Measurements from ENCODE around the gene ZFHX2. TPM values are rescaled to one million over a fixed set of nuclear protein-coding genes. Genes with fewer than 3 reads are reported as not detected.
"Not testable (repeated sequence)": the region's sequence is repeated elsewhere in the genome, so short reads cannot be mapped to it uniquely, and the experiment has no call there.

Gene ZFHX2
- total RNA-seq, 1 donor from 2014 or later, result 0.74 TPM

GRCh38 chr14:23540141-23540469 is 11.5 kb downstream of the ZFHX2 start:
- H3K4me3 ChIP-seq, result no peak overlapping the region
- DNase-seq (ENCODE audit: extremely low spot score in 2 of 2), result no peak
- TF ChIP-seq, protein P1, sequence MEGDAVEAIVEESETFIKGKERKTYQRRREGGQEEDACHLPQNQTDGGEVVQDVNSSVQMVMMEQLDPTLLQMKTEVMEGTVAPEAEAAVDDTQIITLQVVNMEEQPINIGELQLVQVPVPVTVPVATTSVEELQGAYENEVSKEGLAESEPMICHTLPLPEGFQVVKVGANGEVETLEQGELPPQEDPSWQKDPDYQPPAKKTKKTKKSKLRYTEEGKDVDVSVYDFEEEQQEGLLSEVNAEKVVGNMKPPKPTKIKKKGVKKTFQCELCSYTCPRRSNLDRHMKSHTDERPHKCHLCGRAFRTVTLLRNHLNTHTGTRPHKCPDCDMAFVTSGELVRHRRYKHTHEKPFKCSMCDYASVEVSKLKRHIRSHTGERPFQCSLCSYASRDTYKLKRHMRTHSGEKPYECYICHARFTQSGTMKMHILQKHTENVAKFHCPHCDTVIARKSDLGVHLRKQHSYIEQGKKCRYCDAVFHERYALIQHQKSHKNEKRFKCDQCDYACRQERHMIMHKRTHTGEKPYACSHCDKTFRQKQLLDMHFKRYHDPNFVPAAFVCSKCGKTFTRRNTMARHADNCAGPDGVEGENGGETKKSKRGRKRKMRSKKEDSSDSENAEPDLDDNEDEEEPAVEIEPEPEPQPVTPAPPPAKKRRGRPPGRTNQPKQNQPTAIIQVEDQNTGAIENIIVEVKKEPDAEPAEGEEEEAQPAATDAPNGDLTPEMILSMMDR (IDR thresholded peaks at IDR 0.05), result no peak
- no peak for TF ChIP-seq POLR2A (IDR thresholded peaks at IDR 0.05)
- no peak for TF ChIP-seq POLR2AphosphoS5 (IDR thresholded peaks at IDR 0.05; ENCODE audit: insufficient read depth in 1 of 2, low read depth in 1 of 2)
- H3K27me3 ChIP-seq, result no peaks in the 10 kb centered on the region
- intact Hi-C loops (cut with DNase I), result no loop called here
- H3K9me3 ChIP-seq, result no peaks in the 10 kb centered on the region
- H3K27ac ChIP-seq, result no peak overlapping the region
- H3K36me3 ChIP-seq, result no peaks in the 10 kb centered on the region
- H3K4me1 ChIP-seq, result no peaks in the 10 kb centered on the region

- Histone ChIP-seq H3K36me3 (no peaks in the 10 kb centered on the region), H3K4me1 (no peaks in the 10 kb centered on the region), H3K9me3 (no peaks in the 10 kb centered on the region), H3K27ac (no peak overlapping the region), H3K27me3 (no peaks in the 10 kb centered on the region), H3K4me3 (no peak overlapping the region)
- DNase-seq (ENCODE audit: extremely low spot score in 2 of 2), result no peak
- intact Hi-C loops (cut with DNase I), result no loop called here
- no peak for TF ChIP-seq POLR2AphosphoS5 (IDR thresholded peaks at IDR 0.05; ENCODE audit: insufficient read depth in 1 of 2, low read depth in 1 of 2)
- TF ChIP-seq POLR2A (IDR thresholded peaks at IDR 0.05), result no peak
- TF ChIP-seq, protein P1 (IDR thresholded peaks at IDR 0.05), result peak in 1 of 3 experiments; percentile 35
These were observed 12.1 kb downstream of the ZFHX2 start for GRCh38 chr14:23539248-23540140.

DNA sequence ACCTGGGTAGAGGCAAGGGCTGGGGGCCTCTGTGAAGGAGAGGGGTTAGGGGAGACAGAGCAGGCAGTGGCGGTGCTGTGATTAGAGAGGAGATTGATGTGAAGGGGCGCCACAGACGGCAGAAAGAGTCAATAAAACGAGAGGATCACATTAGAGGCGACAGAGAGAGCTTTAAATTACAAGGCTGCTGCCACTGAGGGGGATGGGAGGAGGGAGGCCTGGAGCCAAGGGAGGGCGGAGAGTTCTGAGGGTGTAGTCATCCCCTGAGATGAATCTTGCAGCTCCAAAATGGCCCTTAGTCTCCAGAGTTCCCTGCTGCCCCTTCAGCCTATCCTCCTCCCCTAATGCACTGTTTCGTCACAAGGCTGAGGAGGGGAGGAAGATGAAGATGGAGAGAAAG is 12.8 kb downstream of the ZFHX2 start:
- H3K4me3 ChIP-seq, result no peak overlapping the region
- H3K27ac ChIP-seq, result no peak overlapping the region
- no peaks in the 10 kb centered on the region for H3K4me1 ChIP-seq
- H3K27me3 ChIP-seq, result no peaks in the 10 kb centered on the region
- no peaks in the 10 kb centered on the region for H3K36me3 ChIP-seq
- H3K9me3 ChIP-seq, result no peaks in the 10 kb centered on the region
- DNase-seq (ENCODE audit: extremely low spot score in 2 of 2), result no peak
- intact Hi-C loops (cut with DNase I), result no loop called here
- TF ChIP-seq POLR2AphosphoS5 (IDR thresholded peaks at IDR 0.05; ENCODE audit: insufficient read depth in 1 of 2, low read depth in 1 of 2), result no peak

GRCh38 chr14:23538050-23538718 is 13.4 kb downstream of the ZFHX2 start:
- no peaks in the 10 kb centered on the region for H3K4me1 ChIP-seq
- H3K36me3 ChIP-seq, result no peaks in the 10 kb centered on the region
- H3K27me3 ChIP-seq, result no peaks in the 10 kb centered on the region
- intact Hi-C loops (cut with DNase I), result no loop called here
- no peak for TF ChIP-seq POLR2AphosphoS5 (IDR thresholded peaks at IDR 0.05; ENCODE audit: insufficient read depth in 1 of 2, low read depth in 1 of 2)
- TF ChIP-seq POLR2A (IDR thresholded peaks at IDR 0.05), result no peak
- TF ChIP-seq, protein P1 (IDR thresholded peaks at IDR 0.05), result no peak
- no peak overlapping the region for H3K4me3 ChIP-seq
- H3K27ac ChIP-seq, result no peak overlapping the region
- DNase-seq (ENCODE audit: extremely low spot score in 2 of 2), result no peak
- no peaks in the 10 kb centered on the region for H3K9me3 ChIP-seq

- no peaks in the 10 kb centered on the region for H3K4me1 ChIP-seq
- no peak for DNase-seq (ENCODE audit: extremely low spot score in 2 of 2)
- intact Hi-C loops (cut with DNase I), result no loop called here
- H3K27ac ChIP-seq, result no peak overlapping the region
- H3K36me3 ChIP-seq, result no peaks in the 10 kb centered on the region
- no peak for TF ChIP-seq POLR2A (IDR thresholded peaks at IDR 0.05)
- TF ChIP-seq POLR2AphosphoS5 (IDR thresholded peaks at IDR 0.05; ENCODE audit: insufficient read depth in 1 of 2, low read depth in 1 of 2), result no peak
- TF ChIP-seq, protein P1 (IDR thresholded peaks at IDR 0.05), result no peak
- no peaks in the 10 kb centered on the region for H3K9me3 ChIP-seq
- H3K4me3 ChIP-seq, result no peak overlapping the region
- no peaks in the 10 kb centered on the region for H3K27me3 ChIP-seq
These were observed 14.1 kb downstream of the ZFHX2 start for GRCh38 chr14:23537351-23538049.

DNA sequence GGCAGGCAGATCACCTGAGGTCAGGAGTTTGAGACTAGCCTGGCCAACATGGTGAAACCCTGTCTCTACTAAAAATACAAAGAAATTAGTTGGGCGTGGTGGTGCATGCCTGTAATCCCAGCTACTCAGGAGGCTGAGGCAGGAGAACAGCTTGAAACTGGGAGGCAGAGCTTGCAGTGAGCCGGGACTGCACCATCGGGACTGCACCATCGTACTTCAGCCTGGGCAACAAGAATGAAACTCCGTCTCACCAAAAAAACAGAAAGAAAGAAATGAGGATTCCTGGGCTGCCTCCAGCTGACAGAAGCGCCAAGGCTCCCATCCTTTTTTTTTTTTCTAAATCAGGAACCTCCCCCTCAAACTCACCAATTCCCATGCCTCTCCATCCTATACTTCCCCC is 14.7 kb downstream of the ZFHX2 start:
- H3K27me3 ChIP-seq; H3K4me1 ChIP-seq; DNase-seq (ENCODE audit: extremely low spot score in 2 of 2); H3K9me3 ChIP-seq; H3K27ac ChIP-seq; H3K36me3 ChIP-seq; intact Hi-C loops (cut with DNase I); H3K4me3 ChIP-seq: not testable (repeated sequence)

All from vagina (tissue), 2 donors.